Breast epithelium (tissue), 3 donors: Measurements from ENCODE around the gene BEND5.

Experiments
- POLR2A ChIP-seq: fragments of 450-650 bp; IDR thresholded peaks from one replicate; pipeline ENCODE4 v1.6.1; 2016; ENCODE audit warnings: antibody characterized with exemption, mild to moderate bottlenecking, moderate library complexity
- POLR2AphosphoS5 ChIP-seq, 3 donors: sonication (generic); formaldehyde crosslinking; IDR thresholded peaks; one replicate each; pipeline ENCODE4 v1.6.1; 2017; ENCODE audit warnings: antibody characterized with exemption in 3 of 3

DNA sequence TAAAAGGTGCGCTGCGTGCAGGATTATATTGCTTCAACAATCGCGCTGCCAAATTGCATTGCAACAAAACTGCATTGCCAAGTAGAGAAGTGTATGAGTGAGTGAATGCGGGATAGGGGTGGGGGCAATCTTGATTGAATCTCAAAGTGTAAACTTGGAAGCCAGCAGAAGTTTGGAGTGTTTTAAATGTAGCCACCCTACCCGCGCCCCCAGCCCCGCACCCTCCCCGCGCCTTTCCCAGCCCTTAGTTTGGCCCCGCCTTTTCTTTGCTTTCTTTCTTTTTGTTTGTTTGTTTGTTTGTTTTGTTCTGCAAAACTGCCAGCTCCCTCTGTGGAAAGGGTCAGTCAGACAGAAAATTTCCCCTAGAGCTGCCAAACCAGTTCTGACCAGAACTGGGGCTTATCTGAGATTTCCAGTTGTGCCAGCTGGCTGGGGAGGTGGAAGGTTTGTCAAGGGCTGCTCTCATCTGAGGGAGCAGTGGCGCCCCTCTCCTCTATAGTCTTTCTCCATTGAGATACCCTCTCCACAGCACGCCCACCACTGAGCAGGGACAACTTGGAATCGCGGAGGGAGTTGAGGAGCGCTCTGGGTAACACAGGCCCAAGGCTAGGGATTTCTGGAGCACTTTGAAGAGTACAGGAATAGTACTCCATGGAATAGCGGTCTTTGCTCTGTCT, 666 bp upstream of the BEND5 start:
- TF ChIP-seq POLR2A (no peak), POLR2AphosphoS5 (IDR thresholded peaks at IDR 0.05) (no peak)
